ENCODE data around the gene AOPEP. TPM values are rescaled to one million over a fixed set of nuclear protein-coding genes. Genes with fewer than 3 reads are reported as not detected.

AOPEP gene
- total RNA-seq, 4 donors from 2014 or later: 80.7 to 428 (median 126) TPM

GRCh38 chr9:94925751-94926430 is 199.4 kb downstream of the AOPEP start:
- Histone ChIP-seq H3K27ac (peak overlapping the region; percentile 93 to 95), H3K4me1 (peaks cover 18 to 23% of the 10 kb centered on the region in 2 donors), H3K27me3 (no peaks in the 10 kb centered on the region), H3K4me3 (no peak overlapping the region), H3K36me3 (no peaks in the 10 kb centered on the region), H3K9me3 (no peaks in the 10 kb centered on the region)
- TF ChIP-seq POLR2A (IDR thresholded peaks at IDR 0.05) (no peak), CTCF (IDR thresholded peaks at IDR 0.05) (no peak)
- no peak for DNase-seq
- intact Hi-C loops (cut with DNase I; ENCODE audit: low total_unique reads): loop anchor here (10.0 kb wide), 1 partner anchor 111 kb away; no protein-coding TSS in a partner anchor

GRCh38 chr9:94926431-94926800 is 199.9 kb downstream of the AOPEP start:
- TF ChIP-seq POLR2A (IDR thresholded peaks at IDR 0.05): no peak
- TF ChIP-seq CTCF (IDR thresholded peaks at IDR 0.05): no peak
- Histone ChIP-seq H3K4me1 (peaks cover 18 to 22% of the 10 kb centered on the region in 2 donors), H3K27me3 (no peaks in the 10 kb centered on the region), H3K36me3 (no peaks in the 10 kb centered on the region), H3K27ac (peak overlapping the region; percentile 93 to 95), H3K4me3 (no peak overlapping the region), H3K9me3 (no peaks in the 10 kb centered on the region)
- intact Hi-C loops (cut with DNase I; ENCODE audit: low total_unique reads): loop anchor here (10.0 kb wide), 1 partner anchor 112 kb away; no protein-coding TSS in a partner anchor
- peak in 1 of 2 donors; percentile 36 for DNase-seq

GRCh38 chr9:94927048-94927761 is 200.7 kb downstream of the AOPEP start:
- no peaks in the 10 kb centered on the region for H3K9me3 ChIP-seq
- H3K36me3 ChIP-seq: no peaks in the 10 kb centered on the region
- no peaks in the 10 kb centered on the region for H3K27me3 ChIP-seq
- TF ChIP-seq POLR2A (IDR thresholded peaks at IDR 0.05) (no peak), CTCF (IDR thresholded peaks at IDR 0.05) (no peak)
- peak in 1 of 2 donors; percentile 18 for DNase-seq
- intact Hi-C loops (cut with DNase I; ENCODE audit: low total_unique reads): loop anchor here (10.0 kb wide), 1 partner anchor 112 kb away; no protein-coding TSS in a partner anchor
- no peak overlapping the region for H3K4me3 ChIP-seq
- peak overlapping the region; percentile 93 to 95 for H3K27ac ChIP-seq
- peaks cover 14 to 15% of the 10 kb centered on the region in 2 donors for H3K4me1 ChIP-seq

- TF ChIP-seq POLR2A (IDR thresholded peaks at IDR 0.05): no peak
- no peak for TF ChIP-seq CTCF (IDR thresholded peaks at IDR 0.05)
- peak overlapping the region; percentile 24 to 93 for H3K27ac ChIP-seq
- H3K36me3 ChIP-seq: no peaks in the 10 kb centered on the region
- H3K4me3 ChIP-seq: no peak overlapping the region
- intact Hi-C loops (cut with DNase I; ENCODE audit: low total_unique reads): loop anchor here (10.0 kb wide), 1 partner anchor 113 kb away; no protein-coding TSS in a partner anchor
- no peaks in the 10 kb centered on the region for H3K27me3 ChIP-seq
- peak in 1 of 2 donors; percentile 17 for DNase-seq
- H3K9me3 ChIP-seq: no peaks in the 10 kb centered on the region
- peaks cover 8 to 15% of the 10 kb centered on the region in 2 donors for H3K4me1 ChIP-seq
Observed at GRCh38 chr9:94927762-94928670, 201.5 kb downstream of the AOPEP start.

Measured in uterus (tissue), 4 donors.